ENCODE results near the gene PCDH18.

PCDH18 gene

GRCh38 chr4:137531168-137531985, 917 bp downstream of the PCDH18 start:
- H2AFZ ChIP-seq, result peak overlapping the region; percentile 66
- H3K4me1 ChIP-seq, result no peaks in the 10 kb centered on the region
- H3K4me3 ChIP-seq (ENCODE audit: low read depth, low read length), result peak overlapping the region; percentile 47
- TF ChIP-seq CTCF (IDR thresholded peaks at IDR 0.05), result no peak
- H3K36me3 ChIP-seq (ENCODE audit: control insufficient read depth, insufficient read depth, low read length), result no peaks in the 10 kb centered on the region
- H3K4me2 ChIP-seq (ENCODE audit: low read length), result peak overlapping the region; percentile 45
- H3K9me3 ChIP-seq (ENCODE audit: control insufficient read depth, low read length), result no peaks in the 10 kb centered on the region
- no peak overlapping the region for H3K9ac ChIP-seq
- H3K27me3 ChIP-seq (ENCODE audit: control insufficient read depth, insufficient read depth, low read length), result no peaks in the 10 kb centered on the region
- no peak overlapping the region for H3K27ac ChIP-seq
- no peaks in the 10 kb centered on the region for H3K79me2 ChIP-seq

- Histone ChIP-seq H3K4me1 (no peaks in the 10 kb centered on the region), H3K4me2 (ENCODE audit: low read length) (no peak overlapping the region), H3K36me3 (ENCODE audit: control insufficient read depth, insufficient read depth, low read length) (no peaks in the 10 kb centered on the region), H3K9me3 (ENCODE audit: control insufficient read depth, low read length) (no peaks in the 10 kb centered on the region), H3K27me3 (ENCODE audit: control insufficient read depth, insufficient read depth, low read length) (no peaks in the 10 kb centered on the region), H3K79me2 (no peaks in the 10 kb centered on the region), H3K27ac (no peak overlapping the region), H2AFZ (no peak overlapping the region), H3K9ac (no peak overlapping the region), H3K4me3 (ENCODE audit: low read depth, low read length) (no peak overlapping the region)
- no peak for TF ChIP-seq CTCF (IDR thresholded peaks at IDR 0.05)
Measured at GRCh38 chr4:137530176-137530575, 2.1 kb downstream of the PCDH18 start.

GRCh38 chr4:137529432-137529831, 2.9 kb downstream of the PCDH18 start:
- H3K4me3 ChIP-seq (ENCODE audit: low read depth, low read length), result no peak overlapping the region
- no peak for TF ChIP-seq CTCF (IDR thresholded peaks at IDR 0.05)
- H3K4me2 ChIP-seq (ENCODE audit: low read length), result no peak overlapping the region
- no peaks in the 10 kb centered on the region for H3K79me2 ChIP-seq
- no peaks in the 10 kb centered on the region for H3K36me3 ChIP-seq (ENCODE audit: control insufficient read depth, insufficient read depth, low read length)
- no peak overlapping the region for H2AFZ ChIP-seq
- no peaks in the 10 kb centered on the region for H3K4me1 ChIP-seq
- H3K27me3 ChIP-seq (ENCODE audit: control insufficient read depth, insufficient read depth, low read length), result no peaks in the 10 kb centered on the region
- no peaks in the 10 kb centered on the region for H3K9me3 ChIP-seq (ENCODE audit: control insufficient read depth, low read length)
- H3K27ac ChIP-seq, result no peak overlapping the region
- no peak overlapping the region for H3K9ac ChIP-seq

GRCh38 chr4:137528673-137529072, 3.6 kb downstream of the PCDH18 start:
- no peak for TF ChIP-seq CTCF (IDR thresholded peaks at IDR 0.05)
- Histone ChIP-seq H3K27me3 (ENCODE audit: control insufficient read depth, insufficient read depth, low read length) (no peaks in the 10 kb centered on the region), H3K27ac (no peak overlapping the region), H3K4me2 (ENCODE audit: low read length) (no peak overlapping the region), H3K4me3 (ENCODE audit: low read depth, low read length) (no peak overlapping the region), H3K79me2 (no peaks in the 10 kb centered on the region), H2AFZ (no peak overlapping the region), H3K9ac (no peak overlapping the region), H3K4me1 (no peaks in the 10 kb centered on the region), H3K36me3 (ENCODE audit: control insufficient read depth, insufficient read depth, low read length) (no peaks in the 10 kb centered on the region), H3K9me3 (ENCODE audit: control insufficient read depth, low read length) (no peaks in the 10 kb centered on the region)

GRCh38 chr4:137526681-137527080, 5.6 kb downstream of the PCDH18 start:
- TF ChIP-seq CTCF (IDR thresholded peaks at IDR 0.05), result no peak
- no peaks in the 10 kb centered on the region for H3K79me2 ChIP-seq
- no peak overlapping the region for H2AFZ ChIP-seq
- no peaks in the 10 kb centered on the region for H3K9me3 ChIP-seq (ENCODE audit: control insufficient read depth, low read length)
- no peak overlapping the region for H3K4me2 ChIP-seq (ENCODE audit: low read length)
- H3K27me3 ChIP-seq (ENCODE audit: control insufficient read depth, insufficient read depth, low read length), result no peaks in the 10 kb centered on the region
- no peaks in the 10 kb centered on the region for H3K4me1 ChIP-seq
- H3K27ac ChIP-seq, result no peak overlapping the region
- H3K9ac ChIP-seq, result no peak overlapping the region
- no peak overlapping the region for H3K4me3 ChIP-seq (ENCODE audit: low read depth, low read length)
- no peaks in the 10 kb centered on the region for H3K36me3 ChIP-seq (ENCODE audit: control insufficient read depth, insufficient read depth, low read length)

Data from parathyroid adenoma (tissue), 2 donors.